ENCODE results near the gene RBPJ. TPM values are rescaled to one million over a fixed set of nuclear protein-coding genes. Genes with fewer than 3 reads are reported as not detected.

The RBPJ gene
- total RNA-seq, 1 donor from 2014 or later, result 83.5 TPM

- Mint-ChIP-seq H3K27me3 (ENCODE audit: low read depth) (no peaks in the 10 kb centered on the region), H3K4me1 (peaks cover 16% of the 10 kb centered on the region), H3K4me3 (no peak overlapping the region), H3K9me3 (no peaks in the 10 kb centered on the region), H3K36me3 (no peaks in the 10 kb centered on the region), H3K27ac (no peak overlapping the region)
- TF ChIP-seq CTCF (IDR thresholded peaks at IDR 0.05; ENCODE audit: unreplicated experiment), result no peak
- DNase-seq (ENCODE audit: low spot score in 2 of 2, unreplicated experiment in 2 of 2), result no peak
Measured at GRCh38 chr4:26334366-26334765, 13.6 kb downstream of the RBPJ start.

GRCh38 chr4:26337612-26338011 is 16.8 kb downstream of the RBPJ start:
- Mint-ChIP-seq H3K4me3 (no peak overlapping the region), H3K27ac (no peak overlapping the region), H3K9me3 (no peaks in the 10 kb centered on the region), H3K36me3 (no peaks in the 10 kb centered on the region), H3K4me1 (peaks cover 24% of the 10 kb centered on the region), H3K27me3 (ENCODE audit: low read depth) (no peaks in the 10 kb centered on the region)
- DNase-seq (ENCODE audit: low spot score in 2 of 2, unreplicated experiment in 2 of 2), result no peak
- TF ChIP-seq CTCF (IDR thresholded peaks at IDR 0.05; ENCODE audit: unreplicated experiment), result no peak

- Mint-ChIP-seq H3K36me3 (no peaks in the 10 kb centered on the region), H3K27me3 (ENCODE audit: low read depth) (no peaks in the 10 kb centered on the region), H3K9me3 (no peaks in the 10 kb centered on the region), H3K4me1 (peaks cover 35% of the 10 kb centered on the region), H3K4me3 (no peak overlapping the region), H3K27ac (peak overlapping the region; percentile 90)
- DNase-seq (ENCODE audit: low spot score in 2 of 2, unreplicated experiment in 2 of 2), result no peak
- no peak for TF ChIP-seq CTCF (IDR thresholded peaks at IDR 0.05; ENCODE audit: unreplicated experiment)
Measured at GRCh38 chr4:26342328-26343037, 21.7 kb downstream of the RBPJ start.

GRCh38 chr4:26343038-26343398 is 22.2 kb downstream of the RBPJ start:
- no peak for DNase-seq (ENCODE audit: low spot score in 2 of 2, unreplicated experiment in 2 of 2)
- no peaks in the 10 kb centered on the region for H3K27me3 Mint-ChIP-seq (ENCODE audit: low read depth)
- H3K27ac Mint-ChIP-seq, result peak overlapping the region; percentile 90
- peaks cover 35% of the 10 kb centered on the region for H3K4me1 Mint-ChIP-seq
- no peak overlapping the region for H3K4me3 Mint-ChIP-seq
- H3K36me3 Mint-ChIP-seq, result peaks cover under 1% of the 10 kb centered on the region
- H3K9me3 Mint-ChIP-seq, result no peaks in the 10 kb centered on the region
- TF ChIP-seq CTCF (IDR thresholded peaks at IDR 0.05; ENCODE audit: unreplicated experiment), result no peak

GRCh38 chr4:26344901-26345564 is 24.2 kb downstream of the RBPJ start:
- H3K27me3 Mint-ChIP-seq (ENCODE audit: low read depth), result no peaks in the 10 kb centered on the region
- H3K4me3 Mint-ChIP-seq, result no peak overlapping the region
- H3K4me1 Mint-ChIP-seq, result peaks cover 40% of the 10 kb centered on the region
- DNase-seq (ENCODE audit: low spot score in 2 of 2, unreplicated experiment in 2 of 2), result no peak
- no peak for TF ChIP-seq CTCF (IDR thresholded peaks at IDR 0.05; ENCODE audit: unreplicated experiment)
- no peaks in the 10 kb centered on the region for H3K9me3 Mint-ChIP-seq
- H3K36me3 Mint-ChIP-seq, result peaks cover 2% of the 10 kb centered on the region
- no peak overlapping the region for H3K27ac Mint-ChIP-seq

Data from mesothelial cell of epicardium (in vitro differentiated cells).